OCI-LY1 (cell line): ENCODE data around the gene ALDH1A3.

Experiments
- CTCF ChIP-seq: fragments of 200-600 bp; sonication (generic), shearing (Covaris generic); IDR thresholded peaks from 2 replicates; pipeline ENCODE4 v1.5.1; 2017; ENCODE audit warnings: mild to moderate bottlenecking, antibody characterized with exemption, low read length, moderate library complexity, mixed read lengths
- EZH2 ChIP-seq: fragments of 200-600 bp; sonication (generic), shearing (Covaris generic); IDR thresholded peaks from 2 replicates; pipeline ENCODE4 v1.8.0; 2017; ENCODE audit warnings: borderline replicate concordance, mixed run types, mild to moderate bottlenecking, antibody characterized with exemption, low read length, moderate library complexity, mixed read lengths

GRCh38 chr15:100852630-100853029 lies 27.0 kb upstream of the ALDH1A3 start:
- no peak for TF ChIP-seq CTCF
- no peak for TF ChIP-seq EZH2
